GDM1 (cell line): ENCODE results near the gene PPARD.

Experiments used
- DNase-seq: peaks from one replicate; lab custom pipeline; 2025; lab: John Stamatoyannopoulos, UW

Gene PPARD

GRCh38 chr6:35441205-35441604 lies 98.8 kb downstream of the PPARD start:
- no peak for DNase-seq

GRCh38 chr6:35441642-35442041 lies 99.3 kb downstream of the PPARD start:
- no peak for DNase-seq

- DNase-seq = no peak
Observed at GRCh38 chr6:35442693-35443092, 100.3 kb downstream of the PPARD start.

GRCh38 chr6:35443341-35444030 lies 101.1 kb downstream of the PPARD start:
- no peak for DNase-seq

GRCh38 chr6:35445691-35446090 lies 103.3 kb downstream of the PPARD start:
- no peak for DNase-seq

- DNase-seq = no peak
Observed at GRCh38 chr6:35448191-35448590, 105.8 kb downstream of the PPARD start.

- peak; percentile 41 for DNase-seq
Observed at GRCh38 chr6:35449287-35449881, 107.0 kb downstream of the PPARD start.

- no peak for DNase-seq
Observed at GRCh38 chr6:35451354-35452182, 109.2 kb downstream of the PPARD start.

- peak; percentile 86 for DNase-seq
Observed at GRCh38 chr6:35452183-35453090, 110.1 kb downstream of the PPARD start, which contains the start of gene FANCE. Gene FANCE (plus strand): TSS chr6:35452338. CDS start chr6:35452546, 208 bp downstream.

GRCh38 chr6:35453236-35453635 lies 110.9 kb downstream of the PPARD start:
- DNase-seq = no peak

GRCh38 chr6:35454391-35455110 lies 112.2 kb downstream of the PPARD start:
- no peak for DNase-seq

- DNase-seq = no peak
Observed at GRCh38 chr6:35457907-35458306, 115.5 kb downstream of the PPARD start.

- DNase-seq = no peak
Observed at GRCh38 chr6:35461270-35461669, 118.9 kb downstream of the PPARD start.

GRCh38 chr6:35463292-35463691 lies 120.9 kb downstream of the PPARD start:
- DNase-seq = no peak

GRCh38 chr6:35465646-35466045 lies 123.3 kb downstream of the PPARD start:
- no peak for DNase-seq

- DNase-seq = peak; percentile 92
Observed at GRCh38 chr6:35468181-35468979, 126.0 kb downstream of the PPARD start, which contains the start of gene RPL10A. Gene RPL10A (plus strand): TSS chr6:35468401. CDS start chr6:35468435, 34 bp downstream.

- no peak for DNase-seq
Observed at GRCh38 chr6:35468980-35469750, 126.8 kb downstream of the PPARD start.

GRCh38 chr6:35469751-35470662 lies 127.6 kb downstream of the PPARD start:
- DNase-seq = no peak
